ENCODE measurements around the gene TMPRSS6. TPM values are rescaled to one million over a fixed set of nuclear protein-coding genes. Genes with fewer than 3 reads are reported as not detected.

The TMPRSS6 gene
- total RNA-seq: 2.7 and 3.4 TPM in 2 replicates

DNA sequence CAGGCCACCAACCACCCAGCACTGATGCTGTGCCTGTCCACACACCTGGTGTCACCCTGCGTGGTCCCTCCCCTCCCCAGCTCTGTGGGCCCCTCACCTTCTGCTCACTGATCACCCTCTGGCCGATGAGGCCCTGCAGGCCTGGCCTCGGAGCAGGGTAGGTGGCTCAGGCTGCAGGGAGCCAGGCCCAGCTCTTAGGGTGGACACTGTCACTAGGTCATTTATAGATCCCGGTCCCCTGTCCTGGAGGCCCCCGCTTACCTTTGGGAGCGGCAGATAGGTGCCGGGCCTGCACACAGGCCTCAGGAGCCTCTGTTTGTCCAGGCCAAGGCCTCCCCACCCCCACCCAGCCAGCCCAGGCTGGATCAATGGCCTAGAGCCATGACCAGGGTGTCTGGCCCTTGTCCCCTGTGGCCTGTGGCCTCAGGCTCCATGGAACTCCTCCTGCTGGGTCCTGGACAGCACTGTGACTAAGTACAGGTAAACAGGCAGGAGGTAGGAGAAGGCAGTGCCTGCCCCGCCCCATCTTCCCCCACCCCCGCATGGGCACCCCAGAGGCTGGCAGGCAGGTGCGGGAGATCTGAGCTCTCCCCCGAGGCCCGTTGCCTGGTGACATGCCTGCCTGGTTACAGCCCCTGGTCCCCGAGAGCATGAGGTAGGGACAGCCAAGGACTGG lies at the start of gene TMPRSS6:
TMPRSS6 (minus strand) TSS at position 472 of the 676 bp plus-strand sequence. CDS start 6,296 bp downstream, outside the sequence.
- intact Hi-C loops (cut with micrococcal nuclease): no loop called here

DNA sequence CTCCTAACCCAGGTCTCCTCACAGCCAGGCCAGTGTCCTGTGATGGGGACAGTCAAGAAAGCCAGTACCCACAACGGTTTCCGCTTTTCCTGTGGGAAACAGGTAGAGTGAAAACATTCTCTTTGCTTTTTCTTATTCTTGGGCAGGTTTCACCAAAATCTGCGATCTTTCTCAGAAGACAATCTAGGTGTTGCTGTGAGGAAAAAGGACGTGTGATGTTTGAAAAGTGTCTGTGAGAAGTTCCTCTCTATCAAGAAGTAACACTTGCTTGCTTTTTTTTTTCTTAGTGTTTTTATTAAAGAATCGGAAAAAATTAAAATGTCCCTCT lies 49.4 kb upstream of the TMPRSS6 start:
- intact Hi-C loops (cut with micrococcal nuclease): no loop called here

DNA sequence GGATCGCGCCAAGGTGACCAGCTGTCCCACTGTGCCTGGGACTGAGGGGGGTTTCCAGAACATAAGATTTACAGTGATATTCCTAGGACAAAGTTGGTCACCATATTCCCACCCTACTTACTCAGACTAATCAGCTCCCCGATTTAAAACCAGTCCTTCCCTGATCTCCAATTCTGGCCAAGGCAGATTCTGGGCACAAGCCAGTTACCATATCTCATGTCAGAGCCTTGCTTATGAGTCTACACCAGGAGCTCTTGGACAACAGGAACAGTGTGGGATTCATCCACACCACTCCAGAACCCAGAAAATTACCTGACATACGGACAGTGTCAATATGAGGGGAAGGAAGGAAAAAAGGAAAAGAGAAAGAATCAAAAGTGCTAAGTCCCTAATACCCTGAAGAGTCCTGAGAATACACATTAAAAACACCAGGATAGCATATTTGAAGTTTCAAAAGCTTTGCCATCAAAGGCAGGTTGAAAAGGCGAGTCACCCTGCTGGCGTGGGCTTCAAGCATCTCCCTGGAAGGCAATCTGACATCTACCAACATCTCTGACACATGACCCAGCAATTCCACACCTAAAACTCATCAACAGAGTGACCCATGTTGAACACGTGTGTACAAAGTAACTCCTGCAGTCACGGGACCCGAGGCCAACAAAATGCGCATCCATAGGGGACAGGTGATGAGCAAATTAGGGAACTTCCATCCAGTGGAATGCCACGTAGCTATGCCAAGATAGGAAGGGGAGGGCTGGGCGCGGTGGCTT lies 48.2 kb upstream of the TMPRSS6 start:
- intact Hi-C loops (cut with micrococcal nuclease): no loop called here

DNA sequence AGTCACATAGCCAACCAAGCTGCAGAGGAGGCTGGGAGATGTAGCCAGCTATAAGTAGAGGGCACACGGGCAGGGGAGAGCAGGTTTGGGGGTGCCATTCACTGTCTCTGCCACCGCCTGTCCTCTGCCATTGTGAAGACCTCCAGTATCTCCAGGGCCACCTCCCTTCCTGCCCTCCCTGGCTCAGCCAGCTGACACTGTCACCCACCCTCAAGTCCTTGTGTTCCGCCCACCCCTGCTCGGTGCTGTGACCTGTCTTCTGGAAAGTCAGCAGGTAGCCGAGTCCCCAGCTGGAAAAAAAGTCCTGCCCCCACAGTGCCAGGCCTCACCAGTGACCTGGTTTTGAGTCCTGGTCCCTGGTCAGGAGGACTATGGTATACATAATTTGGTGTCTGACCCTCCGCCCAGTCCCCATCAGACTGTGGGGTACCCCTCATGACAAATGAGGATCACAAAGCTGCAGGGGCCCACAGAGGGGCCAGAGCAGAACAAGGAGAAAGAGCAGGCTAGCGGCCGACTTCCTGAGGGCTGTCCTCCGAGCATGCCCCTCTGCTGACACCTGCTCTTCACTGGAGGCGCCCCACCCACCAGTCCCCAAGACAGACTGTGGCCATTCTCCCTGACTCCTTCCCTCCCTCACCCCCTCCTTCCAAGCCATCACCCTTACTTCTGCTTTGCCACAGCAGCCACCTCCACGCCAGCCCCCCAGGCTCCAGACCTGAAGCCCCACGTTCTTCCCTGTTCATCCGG lies 47.3 kb upstream of the TMPRSS6 start:
- intact Hi-C loops (cut with micrococcal nuclease): no loop called here

DNA sequence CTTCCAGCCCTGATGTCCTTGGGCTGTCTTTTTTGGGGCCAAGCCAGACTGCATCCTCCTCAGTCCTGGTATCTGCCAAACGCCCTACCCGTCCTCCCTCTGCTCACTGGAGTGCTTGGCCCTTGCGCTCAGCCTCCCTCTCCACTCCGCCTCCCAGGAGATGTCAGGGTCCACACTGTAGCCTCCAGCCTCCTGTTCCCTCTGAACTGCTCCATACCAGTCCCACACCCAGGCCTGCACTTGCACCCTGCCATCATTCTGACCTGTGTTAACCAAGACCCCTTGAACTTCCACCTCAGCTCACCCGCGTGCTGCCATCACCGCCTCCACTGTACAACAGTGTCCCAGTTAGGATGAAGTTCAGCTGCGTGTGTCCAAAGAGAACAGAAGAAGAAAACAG lies 46.5 kb upstream of the TMPRSS6 start:
- intact Hi-C loops (cut with micrococcal nuclease): no loop called here

DNA sequence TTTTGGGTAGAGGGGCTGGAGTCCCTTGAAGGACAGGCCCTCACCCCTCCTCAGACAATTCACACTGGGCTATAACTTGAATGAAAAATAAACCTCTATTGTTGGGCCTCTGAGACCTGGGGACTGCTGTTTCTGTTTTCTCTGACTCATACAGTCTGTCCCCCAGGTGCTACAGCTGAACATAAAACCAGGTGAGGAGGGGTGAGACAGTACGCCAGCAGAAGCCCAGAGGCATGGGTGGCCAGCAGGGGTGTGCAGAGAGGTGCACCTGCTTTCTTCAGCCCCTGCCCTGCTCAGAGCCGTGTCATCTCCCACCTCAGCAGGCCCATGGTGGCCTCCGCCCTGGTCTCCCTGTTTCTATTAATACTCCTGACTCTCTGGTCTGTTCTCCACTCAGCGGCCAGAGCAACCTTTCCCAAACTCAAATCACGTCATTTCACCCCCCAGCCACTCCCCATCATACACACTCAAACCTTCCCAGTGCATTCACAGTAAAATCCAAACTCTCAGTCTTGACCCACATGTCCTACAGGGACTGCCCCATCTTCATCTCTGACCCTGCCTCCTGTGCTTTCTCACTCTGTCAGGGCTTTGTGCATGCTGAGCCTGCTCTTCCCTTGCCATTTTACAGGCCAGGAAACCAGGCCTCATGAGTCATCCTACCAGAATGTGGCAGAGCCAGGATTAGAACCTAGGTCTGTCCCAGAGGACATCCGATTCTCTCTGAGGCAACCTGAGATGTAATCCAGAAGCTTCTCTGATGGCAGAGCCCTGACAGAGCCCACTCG lies 45.6 kb upstream of the TMPRSS6 start:
- intact Hi-C loops (cut with micrococcal nuclease): no loop called here

DNA sequence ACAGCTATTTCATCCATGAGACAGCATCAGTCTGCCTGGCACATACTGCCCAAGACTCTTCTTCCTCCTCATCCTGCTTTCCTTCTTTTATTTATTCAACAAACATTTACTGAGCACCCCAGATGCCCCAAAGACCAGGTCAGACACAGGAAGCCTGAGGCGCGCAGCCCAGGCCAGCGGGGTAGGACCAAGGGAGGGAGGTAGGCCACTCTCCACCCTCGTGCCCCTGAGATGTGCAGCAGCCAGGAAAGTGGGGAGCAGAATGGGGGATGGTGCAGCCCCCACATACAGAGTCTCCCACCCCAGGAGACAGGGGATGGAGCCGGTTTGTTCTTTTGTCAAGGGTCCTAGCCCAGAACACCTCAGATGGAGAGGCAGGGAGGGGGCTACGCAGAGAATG lies 44.4 kb upstream of the TMPRSS6 start:
- intact Hi-C loops (cut with micrococcal nuclease): no loop called here

DNA sequence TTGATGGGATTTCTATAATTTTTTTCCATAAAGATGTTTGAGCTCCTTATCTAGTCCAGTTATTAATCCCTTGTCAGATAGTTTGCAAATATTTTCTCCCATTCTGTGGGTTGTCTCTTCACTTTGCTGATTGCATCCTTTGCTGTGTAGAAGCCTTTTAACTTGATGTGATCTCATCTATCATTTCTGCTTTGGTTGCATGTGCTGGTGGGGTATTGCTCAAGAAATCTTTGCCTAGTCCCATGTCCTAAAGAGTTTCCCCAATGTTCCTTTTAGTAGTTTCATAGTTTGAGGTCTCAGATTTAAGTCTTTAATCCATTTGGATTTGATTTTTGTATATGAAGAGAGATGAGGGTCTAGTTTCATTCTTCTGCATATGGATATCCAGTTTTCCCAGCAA lies 41.9 kb upstream of the TMPRSS6 start:
- intact Hi-C loops (cut with micrococcal nuclease): no loop called here

DNA sequence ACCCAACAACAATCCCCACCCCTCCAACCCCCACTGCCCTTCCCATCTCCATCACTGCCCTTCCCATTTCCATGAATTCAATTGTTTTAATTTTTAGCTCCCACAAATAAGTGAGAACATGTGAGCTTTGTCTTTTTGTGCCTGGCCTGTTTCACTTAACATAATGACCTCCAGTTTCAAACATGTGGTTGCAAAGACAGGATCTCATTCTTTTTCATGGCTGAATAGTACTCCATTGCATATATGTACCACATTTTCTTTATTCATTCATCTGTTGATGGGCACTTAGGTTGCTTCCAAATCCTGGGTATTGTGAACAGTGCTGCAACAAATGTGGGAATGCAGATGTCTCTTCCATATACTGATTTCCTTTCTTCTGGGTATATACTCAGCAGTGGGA lies 41.2 kb upstream of the TMPRSS6 start:
- intact Hi-C loops (cut with micrococcal nuclease): loop anchor here (1.0 kb wide), 2 partner anchors 12 to 28 kb away; no protein-coding TSS in a partner anchor

DNA sequence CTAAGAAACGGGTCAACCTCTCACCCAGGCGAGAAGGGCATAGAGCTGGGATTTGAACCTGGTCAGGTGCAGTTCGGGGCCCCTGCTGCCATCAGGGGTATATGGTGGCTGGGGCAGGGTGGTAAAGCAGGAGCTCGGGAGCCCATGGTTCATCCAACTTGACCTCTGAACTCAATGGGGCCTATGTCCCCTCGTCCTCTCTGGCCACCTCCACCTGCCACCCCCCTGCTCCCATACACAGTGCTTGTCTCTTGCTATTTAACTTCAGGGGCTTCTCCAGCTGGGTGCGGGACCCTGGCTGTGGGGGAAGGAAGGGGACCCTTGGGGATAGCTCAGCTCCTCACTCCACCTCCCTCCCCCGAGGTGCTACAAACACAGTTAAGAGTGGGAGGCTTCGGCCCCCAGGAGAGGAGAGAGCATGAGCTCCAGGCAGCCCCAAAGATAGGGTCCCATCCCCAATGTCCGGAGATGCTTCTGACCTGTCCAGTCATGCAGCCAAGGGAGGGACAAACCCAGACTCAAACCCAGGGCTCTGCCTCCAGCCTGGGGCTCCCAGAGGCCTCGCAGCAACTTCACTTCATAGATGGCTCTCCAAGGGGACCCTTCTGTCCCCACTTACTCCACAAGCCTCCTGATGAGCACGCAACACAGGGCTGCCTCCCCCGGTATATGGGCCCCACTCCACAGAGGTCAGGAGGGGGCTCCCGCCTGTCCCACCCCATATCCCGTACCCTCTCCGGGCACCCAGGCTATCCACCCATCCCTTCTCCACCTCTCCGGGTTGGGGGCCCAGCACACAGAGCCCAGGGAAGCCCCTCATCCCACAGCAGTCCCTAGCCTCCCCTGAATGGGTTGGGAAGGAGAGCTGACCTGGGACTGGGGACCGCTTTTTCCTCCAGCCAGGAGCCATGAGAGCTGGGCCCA lies 39.5 kb upstream of the TMPRSS6 start:
- intact Hi-C loops (cut with micrococcal nuclease): loop anchor here (1.0 to 2.0 kb wide), 3 partner anchors 50 to 460 kb away; partner anchors contain the start of gene GGA1

DNA sequence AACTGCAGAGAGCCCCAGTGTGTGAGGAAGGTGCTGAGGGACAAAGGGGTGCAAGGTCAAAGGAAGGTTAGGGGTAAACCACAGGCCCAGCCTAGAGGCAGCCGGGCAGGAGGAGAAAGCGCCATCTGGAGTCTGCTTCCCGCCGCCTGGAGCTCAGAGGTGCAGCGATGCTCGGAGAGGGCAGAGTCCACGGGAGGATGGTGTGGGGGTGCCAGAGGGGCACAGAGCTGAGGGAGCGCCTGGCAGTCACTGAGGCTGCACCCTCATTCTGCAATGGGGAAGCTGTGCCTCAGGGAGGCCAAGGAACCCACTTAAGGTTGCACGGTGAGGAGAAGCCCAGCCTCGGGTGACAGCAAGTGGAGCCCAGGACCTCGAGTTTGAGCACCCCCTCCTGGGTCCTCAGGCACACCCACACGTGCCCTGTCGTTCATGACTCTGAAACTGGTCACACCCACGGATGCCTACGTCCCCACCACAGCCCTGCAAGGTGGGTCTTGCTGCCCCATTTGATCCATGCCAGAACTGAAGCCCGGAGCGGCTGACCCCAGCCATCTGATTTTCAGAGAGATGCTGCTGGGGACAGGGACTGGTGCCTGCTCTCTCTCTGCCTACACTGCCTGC lies 38.6 kb upstream of the TMPRSS6 start:
- intact Hi-C loops (cut with micrococcal nuclease): loop anchor here (2.0 kb wide), 1 partner anchor 461 kb away; the partner anchor contains the start of gene GGA1

DNA sequence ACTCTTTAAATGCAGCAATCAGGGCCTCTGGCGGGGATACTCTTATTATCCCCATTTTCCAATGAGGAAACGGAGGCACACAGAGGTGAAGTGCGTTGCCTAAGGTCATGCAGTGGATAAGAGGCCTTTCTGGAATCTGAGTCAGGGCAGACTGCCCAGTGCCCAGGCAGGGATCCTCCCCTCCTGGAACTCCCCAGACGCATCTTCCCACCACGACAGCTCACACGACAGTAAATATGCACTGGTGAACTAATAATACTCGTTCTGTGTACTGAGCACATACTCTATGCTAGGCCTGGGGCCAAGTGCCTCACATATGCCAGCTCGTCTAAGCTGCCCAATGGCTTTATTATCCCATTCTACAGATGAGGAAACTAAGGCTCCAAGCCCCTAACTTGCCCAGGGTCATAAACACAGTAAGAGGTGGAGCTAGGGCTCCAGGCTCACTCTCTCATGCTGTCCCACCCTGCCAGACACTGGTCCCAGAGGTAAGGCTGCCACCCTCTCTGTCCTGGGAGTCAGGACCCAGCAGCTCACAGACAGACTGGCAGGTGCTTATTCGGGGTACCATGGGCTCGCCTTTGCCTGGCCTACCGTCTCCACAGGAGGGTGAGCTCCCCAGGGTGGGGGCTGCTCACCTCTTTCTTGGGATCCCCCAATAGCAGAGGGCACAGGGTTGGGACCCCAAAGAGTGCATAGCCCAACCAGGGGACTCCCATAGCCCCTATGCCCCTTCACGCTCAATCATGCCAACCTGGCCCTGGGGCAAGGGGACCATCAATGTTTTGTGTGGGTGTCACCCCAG lies 37.9 kb upstream of the TMPRSS6 start:
- intact Hi-C loops (cut with micrococcal nuclease): no loop called here

DNA sequence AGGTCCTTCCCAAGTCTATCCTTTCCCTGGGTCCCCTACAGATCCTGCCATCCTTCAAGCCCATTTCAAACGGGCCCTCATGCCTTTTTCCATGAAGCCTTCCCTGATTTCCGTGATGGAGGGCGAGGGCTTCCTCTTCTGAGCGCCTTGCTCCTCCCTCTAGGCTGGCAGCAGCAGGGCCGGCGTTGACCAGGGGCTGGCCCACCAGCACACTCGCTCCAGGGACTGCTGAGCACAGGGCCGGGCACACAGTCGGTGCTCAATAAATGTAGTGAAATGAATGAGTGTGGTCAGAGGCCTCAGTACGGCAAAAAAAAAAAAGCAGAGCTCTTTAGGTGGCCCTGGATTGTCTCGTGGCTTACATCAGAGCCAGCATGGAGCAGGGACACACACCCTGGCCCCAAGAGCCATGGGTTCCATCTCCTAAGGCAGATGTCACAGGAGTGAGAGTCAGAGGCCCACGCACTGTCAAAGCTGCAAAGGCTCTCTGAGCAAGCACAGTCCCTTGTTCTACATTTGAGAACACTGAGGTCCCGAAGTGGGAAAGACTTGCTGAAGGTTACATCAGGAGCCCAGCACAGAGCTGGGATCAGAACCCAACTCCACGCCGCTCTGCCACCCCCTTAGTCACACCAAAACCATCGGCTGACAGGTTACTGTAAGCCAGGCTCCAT lies 37.1 kb upstream of the TMPRSS6 start:
- intact Hi-C loops (cut with micrococcal nuclease): no loop called here

DNA sequence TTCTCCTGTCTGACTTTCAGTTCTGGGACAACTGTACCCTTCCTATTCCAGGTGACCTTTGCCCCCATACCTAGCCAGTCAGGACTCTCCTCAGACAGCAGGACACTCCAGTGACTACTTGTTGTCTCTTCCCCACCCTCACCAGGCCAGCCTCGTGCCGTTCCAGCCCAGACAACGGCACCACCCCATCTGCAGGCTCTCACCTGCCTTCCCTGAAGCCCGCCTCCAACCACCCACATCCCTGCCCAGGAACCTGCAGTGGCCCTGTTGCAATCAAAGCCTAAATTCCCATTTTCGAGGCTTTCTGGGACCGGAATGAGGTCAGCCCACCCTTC lies 36.5 kb upstream of the TMPRSS6 start:
- intact Hi-C loops (cut with micrococcal nuclease): no loop called here

DNA sequence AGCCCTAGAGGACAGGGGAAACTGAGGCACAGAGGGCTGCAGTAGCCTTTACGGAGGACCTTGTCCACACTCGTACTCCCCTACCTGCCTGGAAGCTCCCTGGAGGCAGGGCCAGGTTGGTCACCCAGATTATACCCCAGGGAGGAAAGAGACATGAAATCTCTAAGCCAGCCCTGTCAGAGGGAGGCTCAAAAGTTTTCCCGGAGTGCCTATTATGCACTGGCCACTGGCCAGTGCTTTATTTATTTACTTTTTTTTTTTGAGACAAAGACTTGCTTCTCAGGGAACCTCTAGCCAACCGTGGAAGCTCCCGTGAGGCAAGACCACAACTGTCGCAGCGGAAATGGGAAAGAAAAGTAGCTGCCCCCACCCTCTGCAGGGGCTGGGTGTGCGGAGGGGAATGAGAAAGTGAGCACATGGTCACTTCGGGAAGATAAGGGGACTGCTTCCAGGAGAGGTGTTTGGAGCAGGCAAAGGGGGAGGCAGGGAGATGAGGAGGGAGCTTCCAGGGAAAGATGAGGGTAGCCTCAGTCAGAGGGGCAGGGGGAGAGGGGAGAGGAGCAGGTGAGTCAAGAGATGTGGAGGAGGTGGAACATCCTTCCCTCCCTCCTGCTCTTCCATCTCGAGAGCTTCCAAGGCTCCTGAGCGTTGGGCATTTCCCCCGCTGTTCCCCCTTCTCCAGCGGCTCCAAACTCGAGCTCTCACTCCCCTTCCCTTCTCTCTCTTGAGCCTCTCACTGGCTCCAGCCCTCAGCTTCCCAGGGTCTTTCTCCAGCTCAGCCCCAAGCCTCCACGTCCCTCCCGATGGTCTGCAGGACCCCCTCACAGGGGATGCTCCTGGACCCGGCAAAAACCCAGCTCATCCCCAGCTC lies 35.9 kb upstream of the TMPRSS6 start:
- intact Hi-C loops (cut with micrococcal nuclease): no loop called here

DNA sequence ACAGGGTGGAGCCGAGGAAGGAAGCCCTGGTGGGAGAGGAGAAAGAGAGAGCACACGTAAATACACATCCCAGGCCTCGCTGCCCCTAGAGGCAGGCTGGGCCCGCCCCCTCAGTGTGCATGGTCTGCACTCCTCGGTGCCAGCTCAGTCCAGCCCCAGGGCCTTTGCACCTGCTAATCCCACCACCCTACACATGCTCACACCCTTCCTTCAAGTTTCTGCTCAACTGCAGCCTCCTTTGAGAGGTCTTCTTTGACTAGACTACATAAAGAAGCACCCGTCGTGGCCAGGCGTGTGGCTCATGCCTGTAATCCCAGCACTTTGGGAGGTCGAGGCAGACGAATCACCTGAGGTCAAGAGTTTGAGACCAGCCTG lies 34.7 kb upstream of the TMPRSS6 start:
- intact Hi-C loops (cut with micrococcal nuclease): no loop called here

DNA sequence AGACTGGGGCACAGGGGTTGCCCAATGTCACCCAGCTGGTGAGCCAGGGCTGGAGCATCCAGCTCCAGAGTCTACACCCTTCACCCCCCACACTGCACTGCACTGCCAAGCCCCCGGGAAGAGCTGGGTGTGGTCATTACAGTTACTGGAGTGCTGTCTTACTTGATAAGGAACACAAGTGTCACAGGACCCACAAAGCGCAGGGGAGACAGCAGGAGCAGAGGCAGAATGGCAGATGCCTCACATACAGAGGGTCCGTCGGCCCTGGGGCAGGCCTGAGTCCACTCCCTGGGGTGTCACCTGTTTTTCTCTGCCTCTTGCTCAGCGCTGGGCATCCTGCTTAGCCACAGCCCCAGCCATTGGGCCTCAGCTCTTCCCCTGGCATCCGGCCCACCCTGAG lies 32.5 kb upstream of the TMPRSS6 start:
- intact Hi-C loops (cut with micrococcal nuclease): no loop called here

DNA sequence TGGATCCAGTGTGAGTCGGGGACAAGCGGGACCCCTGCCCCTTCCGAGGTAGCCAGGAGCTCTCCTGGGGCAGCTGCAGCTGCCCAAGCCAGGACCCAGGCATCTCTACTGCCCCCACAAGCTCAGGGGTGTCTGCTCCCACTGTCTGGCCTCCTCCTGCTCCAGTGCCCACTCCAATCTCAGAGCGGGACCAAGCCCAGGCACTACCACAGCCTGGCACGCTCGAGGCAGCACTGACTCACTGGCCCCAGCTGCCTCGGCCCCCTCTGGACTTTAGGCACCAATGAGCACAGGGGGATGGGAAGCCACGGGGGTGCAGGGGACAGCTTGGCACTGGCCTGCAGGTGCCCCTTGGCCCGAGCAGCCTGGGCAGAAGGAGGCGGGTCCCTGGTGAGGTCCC lies 32.0 kb upstream of the TMPRSS6 start:
- intact Hi-C loops (cut with micrococcal nuclease): no loop called here

Measured in T-helper 1 cell treated with Interleukin-12 subunit alpha and Interleukin-12 subunit beta and Interleukin-4 antibody, amounts not matched to agents 30 ng/mL and 1 ng/mL, for 36 hours (primary cell).